Stimulated activated CD4-positive, alpha-beta T cell treated with anti-CD3 and anti-CD28 coated beads, Interleukin-2, amount 100 ng/mL, for 48 hours (primary cell): ENCODE measurements around the gene ADSS1.

Experiments
- DNase-seq, 2 donors: peaks; one replicate each; pipeline ENCODE4 v3.0.0-alpha.2; 2020

The ADSS1 gene

GRCh38 chr14:104700225-104700651 lies 23.8 kb upstream of the ADSS1 start:
- DNase-seq, result no peak

GRCh38 chr14:104700747-104701217 lies 23.2 kb upstream of the ADSS1 start:
- DNase-seq, result no peak

- DNase-seq, result no peak
Measured at GRCh38 chr14:104701383-104702076, 22.5 kb upstream of the ADSS1 start.

- no peak for DNase-seq
Measured at GRCh38 chr14:104702106-104702505, 21.9 kb upstream of the ADSS1 start.

- no peak for DNase-seq
Measured at GRCh38 chr14:104702673-104703072, 21.4 kb upstream of the ADSS1 start.

GRCh38 chr14:104703269-104703668 lies 20.8 kb upstream of the ADSS1 start:
- no peak for DNase-seq

GRCh38 chr14:104704252-104704651 lies 19.8 kb upstream of the ADSS1 start:
- no peak for DNase-seq

GRCh38 chr14:104705340-104706047 lies 18.5 kb upstream of the ADSS1 start:
- no peak for DNase-seq

- no peak for DNase-seq
Measured at GRCh38 chr14:104706733-104707607, 17.1 kb upstream of the ADSS1 start.

- no peak for DNase-seq
Measured at GRCh38 chr14:104707608-104708595, 16.1 kb upstream of the ADSS1 start.

- DNase-seq, result peak; percentile 70 to 74
Measured at GRCh38 chr14:104708606-104709268, 15.3 kb upstream of the ADSS1 start.

- DNase-seq, result no peak
Measured at GRCh38 chr14:104709387-104710039, 14.5 kb upstream of the ADSS1 start.

GRCh38 chr14:104710071-104710735 lies 13.8 kb upstream of the ADSS1 start:
- DNase-seq, result no peak

GRCh38 chr14:104712881-104713734 lies 10.9 kb upstream of the ADSS1 start:
- no peak for DNase-seq

- DNase-seq, result no peak
Measured at GRCh38 chr14:104714066-104714465, 10.0 kb upstream of the ADSS1 start.

- no peak for DNase-seq
Measured at GRCh38 chr14:104714681-104715080, 9.3 kb upstream of the ADSS1 start.

- DNase-seq, result no peak
Measured at GRCh38 chr14:104715416-104715815, 8.6 kb upstream of the ADSS1 start.

GRCh38 chr14:104715871-104716270 lies 8.2 kb upstream of the ADSS1 start:
- no peak for DNase-seq

GRCh38 chr14:104717137-104717536 lies 6.9 kb upstream of the ADSS1 start:
- DNase-seq, result no peak
